OCI-LY3 (cell line): Measurements from ENCODE around the gene ZNF208.

Experiments
- H2AFZ ChIP-seq: fragments of 200-600, 300-600 bp; shearing (Covaris generic); 2 replicates; pipeline ENCODE4 v1.6.0; 2014; ENCODE audit warnings: antibody characterized with exemption, low read depth, low read length
- H3K27ac ChIP-seq: fragments of 200-600, 300-600 bp; sonication (generic); 2 replicates; pipeline ENCODE4 v1.5.1; 2014; ENCODE audit warnings: mild to moderate bottlenecking, low read length, moderate library complexity, mixed read lengths
- H3K27me3 ChIP-seq: fragments of 200-600, 300-600 bp; sonication (generic); 2 replicates; pipeline ENCODE4 v1.6.1; 2014; ENCODE audit warnings: low read depth, low read length, mixed read lengths
- H3K36me3 ChIP-seq: fragments of 200-600, 300-600 bp; sonication (generic); replicated peaks from 2 replicates; pipeline ENCODE3; 2014; ENCODE audit warnings: low read depth, low read length, mixed read lengths
- H3K4me1 ChIP-seq: fragments of 300-600, 200-600 bp; sonication (generic); 2 replicates; pipeline ENCODE4 v1.6.1; 2014; ENCODE audit warnings: low read length, mixed read lengths
- H3K4me2 ChIP-seq: fragments of 200-600, 300-600 bp; sonication (generic); 2 replicates; pipeline ENCODE4 v1.6.1; 2014; ENCODE audit warnings: low read length, mixed read lengths
- H3K4me3 ChIP-seq: fragments of 300-600, 200-600 bp; sonication (generic); 2 replicates; pipeline ENCODE4 v1.5.1; 2014; ENCODE audit warnings: antibody characterized with exemption, mild to moderate bottlenecking, low read length, moderate library complexity
- H3K79me2 ChIP-seq: fragments of 300-600, 200-600 bp; shearing (Covaris generic); 2 replicates; pipeline ENCODE4 v1.6.1; 2014; ENCODE audit warnings: mild to moderate bottlenecking, low read length, mixed read lengths
- H3K9ac ChIP-seq: fragments of 300-600, 200-600 bp; shearing (Covaris generic); 2 replicates; pipeline ENCODE4 v1.6.0; 2014; ENCODE audit warnings: mild to moderate bottlenecking, low read length, moderate library complexity
- H3K9me3 ChIP-seq: fragments of 200-600, 300-600 bp; shearing (Covaris generic); 2 replicates; pipeline ENCODE4 v1.6.1; 2014; ENCODE audit warnings: low read length, mixed read lengths; ENCODE audit not compliant: insufficient read depth
- H4K20me1 ChIP-seq: fragments of 200-600, 300-600 bp; sonication (generic); 2 replicates; pipeline ENCODE4 v1.6.1; 2016; ENCODE audit warnings: low read length, mixed read lengths; ENCODE audit not compliant: insufficient read depth
- CTCF ChIP-seq: fragments of 200-600, 300-600 bp; sonication (generic); IDR thresholded peaks from 2 replicates; pipeline ENCODE4 v1.5.1; 2014; ENCODE audit warnings: antibody characterized with exemption, low read length, low read depth
- EZH2phosphoT487 ChIP-seq: fragments of 200-600 bp; shearing (Covaris generic); IDR thresholded peaks from 2 replicates; pipeline ENCODE4 v1.6.1; 2018; ENCODE audit warnings: antibody characterized with exemption, mixed run types, low read depth

Gene ZNF208

DNA sequence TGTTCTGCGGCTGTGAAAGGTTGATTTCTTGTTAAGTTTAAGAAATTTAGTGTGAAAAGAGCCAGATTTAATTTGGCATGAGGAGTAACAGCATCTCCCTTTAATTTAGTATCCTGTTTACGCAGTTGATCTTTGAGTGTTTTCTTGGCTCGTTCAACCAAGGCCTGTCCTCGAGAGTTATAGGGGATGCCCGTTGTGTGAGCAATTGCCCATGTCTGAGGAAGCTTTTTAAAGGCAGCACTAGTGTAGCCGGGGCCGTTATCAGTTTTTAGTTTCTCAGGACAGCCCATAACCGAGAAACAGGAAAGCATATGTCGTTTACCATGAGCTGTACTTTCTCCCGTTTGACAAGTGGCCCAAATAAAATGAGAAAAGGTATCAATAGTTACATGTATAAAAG is 127.2 kb downstream of the ZNF208 start:
- no peaks in the 10 kb centered on the region for H3K4me1 ChIP-seq
- no peak overlapping the region for H2AFZ ChIP-seq
- H4K20me1 ChIP-seq: no peaks in the 10 kb centered on the region
- no peak overlapping the region for H3K4me3 ChIP-seq
- no peak overlapping the region for H3K9ac ChIP-seq
- no peaks in the 10 kb centered on the region for H3K27me3 ChIP-seq
- H3K9me3 ChIP-seq: no peaks in the 10 kb centered on the region
- H3K79me2 ChIP-seq: no peaks in the 10 kb centered on the region
- no peak overlapping the region for H3K4me2 ChIP-seq
- TF ChIP-seq CTCF (no peak), EZH2phosphoT487 (no peak)
- H3K36me3 ChIP-seq: no peaks in the 10 kb centered on the region
- no peak overlapping the region for H3K27ac ChIP-seq
